Measurements from ENCODE around the gene SDK1.

The SDK1 gene

GRCh38 chr7:4129481-4130122 lies 828.5 kb downstream of the SDK1 start:
- no peak for DNase-seq

GRCh38 chr7:4131063-4131462 lies 830.0 kb downstream of the SDK1 start:
- no peak for DNase-seq

- DNase-seq = no peak
Observed at GRCh38 chr7:4132221-4132620, 831.2 kb downstream of the SDK1 start.

- no peak for DNase-seq
Observed at GRCh38 chr7:4133491-4134044, 832.5 kb downstream of the SDK1 start.

DNA sequence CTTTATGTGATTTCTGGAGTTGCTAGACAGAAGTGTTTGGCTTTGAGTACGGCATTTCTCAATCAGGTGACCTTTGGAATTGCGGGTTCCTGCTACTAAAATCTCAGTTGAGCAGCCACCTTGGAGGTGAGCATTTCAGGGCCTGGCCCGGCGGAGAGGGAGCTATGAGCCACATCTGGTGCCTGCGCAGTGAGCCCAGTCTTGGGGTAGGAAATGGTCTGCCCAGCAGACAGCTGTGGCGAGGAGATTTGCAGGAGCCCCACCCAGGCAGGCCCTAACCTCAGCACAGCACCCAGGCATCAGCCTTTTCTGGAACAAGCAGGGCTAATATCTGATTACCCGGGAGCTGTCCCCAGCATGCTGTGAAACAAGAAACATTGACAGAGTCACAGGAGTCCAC lies 833.2 kb downstream of the SDK1 start:
- DNase-seq = no peak

DNA sequence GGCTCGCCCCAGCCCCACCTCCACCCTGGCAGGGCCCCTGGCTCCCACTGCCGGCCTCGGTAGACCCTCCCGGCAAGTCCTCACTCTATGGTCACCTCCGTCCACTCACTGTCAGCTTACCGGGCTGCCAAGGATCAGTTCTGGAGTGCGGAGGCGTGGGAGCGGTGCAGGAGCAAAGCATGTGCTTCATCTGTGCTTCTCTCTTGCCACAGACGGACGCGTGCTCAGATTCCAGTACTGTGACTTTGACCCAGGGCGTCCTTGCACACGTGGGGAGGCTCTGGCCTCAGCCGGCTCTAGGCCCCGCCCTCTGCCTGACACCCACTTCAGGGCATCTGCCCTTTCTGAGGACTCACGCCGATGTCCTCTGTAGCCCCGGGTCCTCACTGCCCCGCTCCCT lies 833.6 kb downstream of the SDK1 start:
- DNase-seq = no peak

DNA sequence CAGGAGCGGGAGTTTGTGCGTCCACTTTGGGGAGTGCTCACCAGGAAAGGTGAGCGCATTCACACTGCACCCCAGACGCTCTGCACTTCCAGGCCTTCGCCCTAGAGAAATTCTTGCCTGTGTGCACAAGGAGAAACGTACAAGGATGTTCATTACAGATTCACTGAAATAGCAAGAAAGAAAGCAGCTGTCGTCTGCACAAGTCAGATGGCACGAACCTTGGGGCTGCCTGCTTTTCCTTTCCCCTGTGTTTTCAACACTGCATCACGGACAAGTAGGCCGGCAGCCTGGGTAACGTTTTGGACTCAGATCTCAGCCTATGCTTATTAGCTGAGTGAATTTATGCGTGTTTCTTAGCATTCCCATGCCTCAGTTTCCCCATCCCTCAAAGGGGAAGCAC lies 834.2 kb downstream of the SDK1 start:
- no peak for DNase-seq

DNA sequence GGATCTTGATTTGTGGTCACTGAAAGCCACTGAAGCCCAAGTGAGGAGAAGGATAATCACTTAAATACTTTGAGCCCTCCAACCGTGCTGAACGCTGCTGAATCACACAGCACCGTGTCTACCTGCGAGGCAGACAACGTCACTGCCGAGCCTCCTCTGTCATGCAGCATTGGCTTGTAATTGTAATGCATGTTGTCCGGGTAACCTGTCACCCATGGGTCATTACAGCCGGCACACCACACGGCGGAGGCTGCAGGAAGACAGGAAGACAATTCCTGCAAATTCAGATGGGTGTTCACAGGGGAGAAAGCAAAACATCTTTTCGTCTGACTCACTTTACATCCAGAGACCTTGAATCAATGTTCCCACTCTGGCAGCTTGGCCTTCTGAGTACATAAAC lies 835.0 kb downstream of the SDK1 start:
- DNase-seq = no peak

GRCh38 chr7:4136501-4137110 lies 835.6 kb downstream of the SDK1 start:
- DNase-seq = no peak

- DNase-seq = no peak
Observed at GRCh38 chr7:4137552-4137951, 836.5 kb downstream of the SDK1 start.

DNA sequence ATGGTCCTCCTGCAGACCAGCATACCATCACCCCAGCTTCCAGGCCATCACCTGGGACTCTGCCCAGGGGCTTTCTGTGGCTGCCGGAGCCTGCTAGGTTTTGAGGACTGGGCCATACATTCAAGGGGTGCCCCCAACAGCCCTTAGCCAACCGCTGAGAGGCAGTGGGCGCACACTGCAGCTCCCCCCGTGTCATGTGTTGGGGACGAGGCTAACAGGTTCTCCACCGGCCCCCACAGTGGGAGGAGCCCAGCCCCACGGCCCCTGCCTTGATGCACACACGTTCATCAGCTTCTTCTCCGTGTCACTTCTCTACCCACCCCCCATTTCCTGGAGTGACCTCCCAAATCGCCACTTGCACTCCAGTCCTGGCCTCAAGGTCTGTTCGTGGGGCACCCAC lies 837.8 kb downstream of the SDK1 start:
- no peak for DNase-seq

GRCh38 chr7:4139656-4140625 lies 838.9 kb downstream of the SDK1 start:
- DNase-seq = no peak

- DNase-seq = no peak
Observed at GRCh38 chr7:4140933-4141332, 839.9 kb downstream of the SDK1 start.

DNA sequence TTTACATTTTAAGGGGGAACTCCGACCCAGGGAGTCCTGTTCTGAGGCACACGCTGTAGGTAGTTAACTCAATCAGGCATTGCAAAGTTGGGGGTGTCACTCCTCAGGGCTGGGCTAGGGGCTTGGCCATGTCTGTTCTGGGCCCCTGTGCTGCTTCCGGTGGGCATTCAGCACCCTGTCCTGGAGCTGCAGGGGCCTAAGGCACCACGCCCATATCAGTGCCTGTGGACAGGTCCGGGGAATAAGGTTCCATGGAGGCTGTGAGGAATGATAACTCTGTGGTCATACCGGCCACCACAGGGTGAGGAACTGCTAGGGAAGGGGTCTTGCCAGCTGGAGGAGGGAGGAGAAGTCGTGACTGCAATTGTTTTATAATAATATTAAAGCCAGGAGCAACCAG lies 842.0 kb downstream of the SDK1 start:
- DNase-seq = no peak

DNA sequence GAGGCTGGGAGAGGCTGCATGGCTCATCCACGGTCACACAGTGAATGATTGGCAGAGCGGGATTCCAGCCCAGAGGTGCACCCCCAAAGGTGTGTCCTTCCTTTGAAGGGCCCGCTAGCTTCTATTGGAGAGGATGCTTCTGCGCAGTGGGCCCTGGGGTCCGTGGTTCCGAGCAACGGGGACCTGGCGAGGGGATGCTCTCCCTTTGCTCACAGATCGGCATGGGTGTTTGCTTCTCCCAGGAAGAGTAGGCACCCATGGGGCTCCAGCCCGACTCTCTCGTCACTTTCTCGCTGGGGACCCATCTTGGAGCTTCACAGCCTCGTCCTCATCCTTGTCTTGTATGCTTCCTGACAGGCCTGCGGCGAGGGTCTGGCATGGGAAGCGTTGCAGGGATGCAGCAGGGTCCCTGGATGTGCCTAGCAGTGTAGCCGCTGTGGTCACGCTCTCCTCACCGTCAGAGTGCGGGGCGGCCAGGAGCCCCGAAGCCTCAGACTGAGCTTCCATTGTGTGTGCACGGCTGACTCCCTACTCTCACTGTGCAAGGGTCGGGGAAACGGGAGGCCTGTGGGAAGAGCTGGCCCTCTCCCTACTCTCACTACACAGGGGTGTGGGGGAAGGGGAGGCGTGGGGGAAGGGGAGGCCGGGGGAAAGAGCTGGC lies 842.6 kb downstream of the SDK1 start:
- no peak for DNase-seq

GRCh38 chr7:4144172-4144701 lies 843.2 kb downstream of the SDK1 start:
- DNase-seq = no peak

- no peak for DNase-seq
Observed at GRCh38 chr7:4144811-4145510, 843.9 kb downstream of the SDK1 start.

GRCh38 chr7:4145576-4145975 lies 844.5 kb downstream of the SDK1 start:
- DNase-seq = no peak

- DNase-seq = no peak
Observed at GRCh38 chr7:4147926-4148620, 847.0 kb downstream of the SDK1 start.

GRCh38 chr7:4149236-4149635 lies 848.2 kb downstream of the SDK1 start:
- no peak for DNase-seq

- DNase-seq = no peak
Observed at GRCh38 chr7:4149645-4150044, 848.6 kb downstream of the SDK1 start.
